CD4-positive, alpha-beta T cell (primary cell): ENCODE results near the gene MUC6. TPM values are rescaled to one million over a fixed set of nuclear protein-coding genes. Genes with fewer than 3 reads are reported as not detected.

ENCODE experiments used
- ATAC-seq: fragments of 200-7000 bp; cut with Tn5 transposase; one replicate; pipeline ENCODE4 v1.10.0; 2022; ENCODE audit warnings: mild to moderate bottlenecking; ENCODE audit not compliant: poor library complexity
- CTCF ChIA-PET: fragments of 350-600 bp; sonication (Branson Sonifier 250); formaldehyde crosslinking; loops from one replicate; lab custom pipeline; 2021; ENCODE audit warnings: antibody characterized with exemption, inconsistent platforms; lab: Charles Lee
- POLR2A ChIA-PET: fragments of 350-600 bp; sonication (Branson Sonifier 250); formaldehyde crosslinking; loops from one replicate; lab custom pipeline; 2021; ENCODE audit warnings: antibody characterized with exemption, inconsistent platforms; lab: Charles Lee
- DNase-seq, 14 experiments: peaks; one replicate each; pipeline ENCODE4 v3.0.0-alpha.2; 2013 to 2020; ENCODE audit warnings: mixed read lengths in 2 of 14
- H3K27ac ChIP-seq, 2 donors: one replicate each; pipeline versions ENCODE4 v1.5.1 to v1.7.0; 2013; ENCODE audit warnings: low read length in 2 of 2, low read depth in 1 of 2, mild to moderate bottlenecking in 1 of 2
- H3K27me3 ChIP-seq, 2 experiments: 1 replicate in 1 of 2; 2 replicates in 1 of 2; pipeline versions ENCODE4 v1.6.1 to v1.7.0; 2013; ENCODE audit warnings: low read length in 2 of 2, control low read depth in 1 of 2, mild to moderate bottlenecking in 1 of 2, moderate library complexity in 1 of 2; ENCODE audit not compliant: insufficient read depth in 2 of 2, control insufficient read depth in 1 of 2
- H3K36me3 ChIP-seq: one replicate; pipeline ENCODE4 v1.6.1; 2013; ENCODE audit warnings: low read length, control low read depth; ENCODE audit not compliant: insufficient read depth
- H3K4me1 ChIP-seq: one replicate; pipeline ENCODE4 v1.6.1; 2013; ENCODE audit warnings: low read length, control low read depth; ENCODE audit not compliant: insufficient read depth
- H3K4me3 ChIP-seq: one replicate; pipeline ENCODE4 v1.5.1; 2013; ENCODE audit warnings: mild to moderate bottlenecking, low read length, moderate library complexity
- H3K9me3 ChIP-seq, 2 experiments: 1 replicate in 1 of 2; 2 replicates in 1 of 2; pipeline versions ENCODE4 v1.6.1 to v1.7.0; 2013; ENCODE audit warnings: low read length in 2 of 2, mild to moderate bottlenecking in 2 of 2, control low read depth in 1 of 2, moderate library complexity in 1 of 2; ENCODE audit not compliant: control insufficient read depth in 1 of 2, insufficient read depth in 1 of 2
- H3K27ac Mint-ChIP-seq: one replicate; pipeline ENCODE4 v1.8.0; 2020; ENCODE audit warnings: mixed read lengths
- H3K27me3 Mint-ChIP-seq: one replicate; pipeline ENCODE4 v1.8.0; 2021; ENCODE audit warnings: mixed read lengths
- H3K36me3 Mint-ChIP-seq: one replicate; pipeline ENCODE4 v1.8.0; 2021; ENCODE audit warnings: low read depth, mixed read lengths
- H3K4me1 Mint-ChIP-seq: one replicate; pipeline ENCODE4 v1.8.0; 2021; ENCODE audit warnings: low read depth, mixed read lengths
- H3K4me3 Mint-ChIP-seq: one replicate; pipeline ENCODE4 v1.8.0; 2020; ENCODE audit warnings: mild to moderate bottlenecking, mixed read lengths
- H3K9me3 Mint-ChIP-seq: one replicate; pipeline ENCODE4 v1.8.0; 2020; ENCODE audit warnings: mixed read lengths
- intact Hi-C, 2 experiments: fragments of 100-400 bp; cut with DNase I in 1 of 2; cut with micrococcal nuclease in 1 of 2; formaldehyde crosslinking; loops; one replicate each; pipeline versions ENCODE4 v1.15.1 to v1.9.0; 2023 to 2025; cut with DNase I, micrococcal nuclease
- total RNA-seq, 174 experiments: library from RNA in 2 of 174; stranded (reverse) in 2 of 174; gene quantifications; one replicate each; pipeline ENCODE4 v1.2.3 and lab custom pipeline; 2021 to 2026
- TF ChIP-seq, protein P1 (sequence below): fragments of 200-600 bp; IDR thresholded peaks from one replicate; pipeline ENCODE4 v1.8.0; 2022; ENCODE audit warnings: antibody characterized with exemption, mild to moderate bottlenecking

MUC6 gene
- total RNA-seq, 2 experiments from 2014 or later, result not detected

GRCh38 chr11:1015826-1016545 is 20.5 kb downstream of the MUC6 start:
- H3K36me3 ChIP-seq, result peaks cover 10% of the 10 kb centered on the region
- Mint-ChIP-seq H3K4me1 (peaks cover 20% of the 10 kb centered on the region), H3K36me3 (peaks cover 12% of the 10 kb centered on the region), H3K9me3 (no peaks in the 10 kb centered on the region), H3K27ac (no peak overlapping the region), H3K4me3 (no peak overlapping the region), H3K27me3 (no peaks in the 10 kb centered on the region)
- intact Hi-C loops, result no loop called here
- CTCF ChIA-PET, result no interaction called here
- TF ChIP-seq, protein P1, sequence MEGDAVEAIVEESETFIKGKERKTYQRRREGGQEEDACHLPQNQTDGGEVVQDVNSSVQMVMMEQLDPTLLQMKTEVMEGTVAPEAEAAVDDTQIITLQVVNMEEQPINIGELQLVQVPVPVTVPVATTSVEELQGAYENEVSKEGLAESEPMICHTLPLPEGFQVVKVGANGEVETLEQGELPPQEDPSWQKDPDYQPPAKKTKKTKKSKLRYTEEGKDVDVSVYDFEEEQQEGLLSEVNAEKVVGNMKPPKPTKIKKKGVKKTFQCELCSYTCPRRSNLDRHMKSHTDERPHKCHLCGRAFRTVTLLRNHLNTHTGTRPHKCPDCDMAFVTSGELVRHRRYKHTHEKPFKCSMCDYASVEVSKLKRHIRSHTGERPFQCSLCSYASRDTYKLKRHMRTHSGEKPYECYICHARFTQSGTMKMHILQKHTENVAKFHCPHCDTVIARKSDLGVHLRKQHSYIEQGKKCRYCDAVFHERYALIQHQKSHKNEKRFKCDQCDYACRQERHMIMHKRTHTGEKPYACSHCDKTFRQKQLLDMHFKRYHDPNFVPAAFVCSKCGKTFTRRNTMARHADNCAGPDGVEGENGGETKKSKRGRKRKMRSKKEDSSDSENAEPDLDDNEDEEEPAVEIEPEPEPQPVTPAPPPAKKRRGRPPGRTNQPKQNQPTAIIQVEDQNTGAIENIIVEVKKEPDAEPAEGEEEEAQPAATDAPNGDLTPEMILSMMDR, result no peak
- H3K27ac ChIP-seq, result no peak overlapping the region
- peaks cover 11% of the 10 kb centered on the region for H3K4me1 ChIP-seq
- peaks cover 0 to 6% of the 10 kb centered on the region in 2 experiments for H3K9me3 ChIP-seq
- no peak for ATAC-seq
- no peak for DNase-seq
- H3K4me3 ChIP-seq, result no peak overlapping the region
- POLR2A ChIA-PET, result no interaction called here
- H3K27me3 ChIP-seq, result no peaks in the 10 kb centered on the region

DNA sequence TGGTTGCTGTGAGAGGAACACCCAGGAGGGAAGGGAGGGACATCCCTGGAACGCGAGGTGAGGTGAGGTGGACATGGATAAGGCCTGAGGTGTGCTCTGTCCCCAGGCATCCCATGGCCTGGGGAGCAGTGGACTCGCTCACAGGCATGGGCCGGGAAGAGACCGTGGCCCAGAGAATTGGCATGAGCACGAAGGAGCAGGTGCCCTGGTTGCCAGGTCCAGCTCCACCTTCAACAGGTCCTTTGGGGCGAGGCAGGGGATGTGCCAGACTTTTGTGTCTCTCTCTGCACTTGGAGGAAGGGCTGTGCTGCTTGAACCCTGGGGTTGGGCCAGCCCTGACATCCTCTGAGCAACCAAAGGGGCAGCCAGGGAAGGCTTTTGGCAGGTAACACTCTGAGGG is 21.5 kb downstream of the MUC6 start:
- Mint-ChIP-seq H3K9me3 (no peaks in the 10 kb centered on the region), H3K4me1 (peaks cover 20% of the 10 kb centered on the region), H3K4me3 (no peak overlapping the region), H3K27ac (no peak overlapping the region), H3K36me3 (peaks cover 21% of the 10 kb centered on the region), H3K27me3 (no peaks in the 10 kb centered on the region)
- ATAC-seq, result no peak
- H3K9me3 ChIP-seq, result peaks cover 0 to 6% of the 10 kb centered on the region in 2 experiments
- peaks cover 20% of the 10 kb centered on the region for H3K36me3 ChIP-seq
- POLR2A ChIA-PET, result no interaction called here
- no peaks in the 10 kb centered on the region for H3K27me3 ChIP-seq
- no peak for DNase-seq
- CTCF ChIA-PET, result no interaction called here
- TF ChIP-seq, protein P1, result no peak
- H3K4me3 ChIP-seq, result no peak overlapping the region
- intact Hi-C loops, result no loop called here
- H3K4me1 ChIP-seq, result peaks cover 11% of the 10 kb centered on the region
- no peak overlapping the region for H3K27ac ChIP-seq

DNA sequence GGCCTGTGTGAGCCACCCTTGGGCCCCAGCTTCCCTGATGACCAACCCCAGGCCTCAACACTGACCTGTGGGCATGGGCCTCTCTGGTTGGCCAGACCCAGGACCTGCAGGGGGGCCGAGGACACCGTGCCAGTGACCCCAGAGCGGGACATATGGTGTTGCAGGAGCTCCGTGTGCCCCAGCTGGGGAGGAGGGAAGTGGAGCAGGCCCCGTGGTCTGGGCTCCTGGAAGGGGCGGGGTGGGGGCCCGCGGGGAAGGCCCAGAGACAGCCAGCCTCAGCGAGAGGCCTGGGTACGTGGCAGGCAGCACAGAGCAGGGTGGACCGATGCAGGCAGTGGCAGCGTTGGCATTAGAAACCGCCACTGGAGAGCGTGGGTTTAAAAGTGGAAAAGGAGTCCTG is 22.2 kb downstream of the MUC6 start:
- Mint-ChIP-seq H3K4me1 (peaks cover 20% of the 10 kb centered on the region), H3K36me3 (peaks cover 27% of the 10 kb centered on the region), H3K9me3 (no peaks in the 10 kb centered on the region), H3K27ac (no peak overlapping the region), H3K4me3 (no peak overlapping the region), H3K27me3 (no peaks in the 10 kb centered on the region)
- Histone ChIP-seq H3K4me1 (peaks cover 11% of the 10 kb centered on the region), H3K4me3 (no peak overlapping the region), H3K36me3 (peaks cover 25% of the 10 kb centered on the region), H3K27ac (no peak overlapping the region), H3K9me3 (peaks cover 0 to 6% of the 10 kb centered on the region in 2 experiments), H3K27me3 (no peaks in the 10 kb centered on the region)
- ChIA-PET CTCF (no interaction called here), POLR2A (no interaction called here)
- intact Hi-C loops, result no loop called here
- DNase-seq, result no peak
- TF ChIP-seq, protein P1, result no peak
- no peak for ATAC-seq
